NB4 (cell line): ENCODE measurements around the gene IL11.

Experiments used
- DNase-seq: peaks from one replicate; pipeline ENCODE4 v3.0.0; 2010; ENCODE audit warnings: low read depth
- H3K4me3 ChIP-seq: one replicate; pipeline ENCODE4 v1.5.1; 2011; ENCODE audit warnings: mild to moderate bottlenecking, low read depth, low read length, moderate library complexity
- CTCF ChIP-seq: IDR thresholded peaks from one replicate; pipeline ENCODE4 v1.5.1; 2012; ENCODE audit warnings: low read depth, low read length
- MAX ChIP-seq: IDR thresholded peaks from 2 replicates; pipeline ENCODE4 v1.6.1; 2011; ENCODE audit warnings: low read depth, low read length
- MYC ChIP-seq: IDR thresholded peaks from 2 replicates; pipeline ENCODE4 v1.6.1; 2011; ENCODE audit warnings: low read depth, low read length
- POLR2A ChIP-seq: IDR thresholded peaks from 2 replicates; pipeline ENCODE4 v1.6.1; 2011; ENCODE audit warnings: mild to moderate bottlenecking; ENCODE audit not compliant: insufficient read length; ENCODE audit errors: extremely low read depth

Gene IL11

GRCh38 chr19:55368701-55369563 lies 1.3 kb downstream of the IL11 start:
- TF ChIP-seq CTCF (no peak), MAX (no peak), POLR2A (no peak), MYC (no peak)
- DNase-seq: no peak
- H3K4me3 ChIP-seq: no peak overlapping the region

- H3K4me3 ChIP-seq: no peak overlapping the region
- no peak for TF ChIP-seq CTCF
- no peak for TF ChIP-seq POLR2A
- TF ChIP-seq MYC: no peak
- TF ChIP-seq MAX: no peak
- DNase-seq: no peak
Observed at GRCh38 chr19:55368106-55368505, 2.2 kb downstream of the IL11 start.

DNA sequence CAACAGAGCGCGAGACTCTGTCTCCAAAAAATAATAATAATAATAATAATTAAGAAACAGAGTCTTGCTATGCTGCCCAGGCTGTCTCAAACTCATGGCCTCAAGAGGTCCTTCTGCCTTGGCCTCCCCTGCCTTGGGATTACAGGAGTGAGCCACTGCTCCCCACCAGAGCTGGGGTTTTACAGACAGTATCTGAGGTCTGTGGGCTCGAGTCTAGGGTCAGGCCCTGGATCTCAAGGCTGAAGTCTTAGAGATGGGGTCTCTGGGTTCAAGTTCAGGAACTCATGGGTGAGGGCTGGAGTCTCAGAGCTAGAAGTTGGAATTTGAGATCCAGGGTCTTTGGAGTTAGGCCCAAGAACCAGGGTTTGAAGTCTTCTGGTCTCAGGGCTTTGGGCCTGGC lies 3.5 kb downstream of the IL11 start:
- DNase-seq: no peak
- no peak overlapping the region for H3K4me3 ChIP-seq
- TF ChIP-seq MAX: no peak
- no peak for TF ChIP-seq MYC
- TF ChIP-seq POLR2A: no peak
- no peak for TF ChIP-seq CTCF

DNA sequence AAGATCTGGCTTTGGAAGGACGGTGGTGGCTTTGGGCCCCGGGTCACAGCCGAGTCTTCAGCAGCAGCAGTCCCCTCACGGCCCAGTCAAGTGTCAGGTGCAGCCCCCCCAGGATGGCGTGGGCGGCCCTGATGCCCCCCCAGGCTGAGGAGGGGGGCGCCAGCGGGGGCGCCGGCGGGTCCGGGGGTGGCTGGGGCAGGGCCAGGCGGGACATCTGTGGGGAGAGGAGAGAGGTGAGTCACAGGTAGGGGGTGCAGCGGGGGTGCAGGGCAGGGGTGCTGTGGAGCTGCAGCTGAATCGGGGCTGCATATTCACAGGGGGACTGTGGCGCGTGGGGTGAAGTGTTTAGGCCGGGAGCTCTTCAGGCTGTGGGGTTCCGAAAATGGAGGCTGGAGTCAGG lies 4.3 kb downstream of the IL11 start:
- H3K4me3 ChIP-seq: no peak overlapping the region
- TF ChIP-seq MAX (no peak), POLR2A (no peak), MYC (no peak), CTCF (no peak)
- no peak for DNase-seq

GRCh38 chr19:55365245-55365644 lies 5.0 kb downstream of the IL11 start:
- no peak overlapping the region for H3K4me3 ChIP-seq
- DNase-seq: no peak
- no peak for TF ChIP-seq POLR2A
- TF ChIP-seq MAX: no peak
- no peak for TF ChIP-seq MYC

DNA sequence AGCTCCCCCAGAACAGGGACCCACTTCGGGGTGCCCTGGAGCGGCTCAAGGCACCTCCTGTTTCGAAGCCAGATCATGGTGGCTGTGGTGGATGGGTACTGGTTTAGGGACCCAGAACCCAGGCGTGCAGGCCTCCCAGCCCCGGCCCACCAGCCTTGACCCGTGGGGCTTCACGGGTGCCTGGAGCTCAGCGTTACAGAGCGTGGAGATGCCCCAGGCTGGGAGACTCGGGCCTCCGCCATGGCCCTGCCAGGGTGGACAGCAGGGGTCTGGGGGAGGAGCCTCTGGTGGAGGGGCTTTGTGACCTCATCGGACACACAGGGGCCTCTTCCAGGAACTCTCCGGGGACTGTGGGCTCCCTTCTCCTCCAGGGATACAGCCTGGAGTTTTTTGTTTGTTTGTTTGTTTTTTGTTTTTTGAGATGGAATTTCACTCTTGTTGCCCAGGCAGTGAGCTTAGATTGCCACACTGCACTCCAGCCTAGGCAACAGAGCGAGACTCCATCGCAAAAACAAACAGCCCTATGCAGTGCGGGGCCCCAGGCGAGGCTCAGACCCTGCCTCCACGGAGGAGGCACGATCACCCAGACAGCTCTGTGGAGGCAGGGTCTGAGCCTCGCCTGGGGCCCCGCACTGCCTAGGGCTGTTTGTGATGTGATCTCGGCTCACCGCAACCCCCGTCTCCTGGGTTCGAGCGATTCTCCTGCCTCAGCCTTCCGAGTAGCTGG lies 7.1 kb downstream of the IL11 start, which contains the start of gene GARIN5B:
TSS of gene GARIN5B (minus strand) at position 271 of the 727 bp plus-strand sequence. CDS start at position 77, 194 bp downstream.
- TF ChIP-seq MAX (no peak), MYC (no peak), CTCF (no peak), POLR2A (no peak)
- no peak within 1 kb of the TSS for H3K4me3 ChIP-seq
- DNase-seq: no peak
